Mesenteric fat pad (tissue), 1 donor: ENCODE results near the gene RABEP1. TPM values are rescaled to one million over a fixed set of nuclear protein-coding genes. Genes with fewer than 3 reads are reported as not detected.

Source experiments
- DNase-seq: peaks from one replicate; pipeline ENCODE4 v3.0.0-alpha.2; 2020; ENCODE audit warnings: low spot score
- total RNA-seq: library from RNA; stranded (reverse); fragmentation: NEBNext Ultra II Directional; extraction: Animal tissue kit (Norgen Biotek cat#: 25700); gene quantifications from one replicate; pipeline ENCODE4 v1.2.1, GENCODE V29; 2021
- donor health status: DM: yes; HTN: yes; CAD: no.

The RABEP1 gene
- total RNA-seq, 1 donor from 2014 or later = 65.7 TPM

DNA sequence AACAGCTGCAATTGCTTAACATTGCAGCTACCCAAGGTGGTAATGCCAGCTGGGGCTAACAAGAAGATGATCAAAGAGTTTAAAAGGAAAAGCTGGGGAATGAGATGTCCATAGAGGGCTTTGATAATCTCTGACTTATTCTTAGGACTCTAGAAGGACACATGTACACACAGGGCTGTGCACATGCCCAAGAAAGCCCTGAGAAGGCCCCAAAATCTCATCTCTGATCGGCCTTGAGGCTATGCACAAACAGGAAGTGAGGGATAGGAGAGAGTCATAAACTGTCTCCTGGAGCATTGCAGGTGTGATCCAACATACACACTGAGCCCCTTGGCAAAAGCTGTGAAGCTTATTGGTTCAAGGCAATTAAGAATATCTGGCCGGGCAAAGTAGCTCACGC is 17.2 kb upstream of the RABEP1 start:
- DNase-seq = no peak

DNA sequence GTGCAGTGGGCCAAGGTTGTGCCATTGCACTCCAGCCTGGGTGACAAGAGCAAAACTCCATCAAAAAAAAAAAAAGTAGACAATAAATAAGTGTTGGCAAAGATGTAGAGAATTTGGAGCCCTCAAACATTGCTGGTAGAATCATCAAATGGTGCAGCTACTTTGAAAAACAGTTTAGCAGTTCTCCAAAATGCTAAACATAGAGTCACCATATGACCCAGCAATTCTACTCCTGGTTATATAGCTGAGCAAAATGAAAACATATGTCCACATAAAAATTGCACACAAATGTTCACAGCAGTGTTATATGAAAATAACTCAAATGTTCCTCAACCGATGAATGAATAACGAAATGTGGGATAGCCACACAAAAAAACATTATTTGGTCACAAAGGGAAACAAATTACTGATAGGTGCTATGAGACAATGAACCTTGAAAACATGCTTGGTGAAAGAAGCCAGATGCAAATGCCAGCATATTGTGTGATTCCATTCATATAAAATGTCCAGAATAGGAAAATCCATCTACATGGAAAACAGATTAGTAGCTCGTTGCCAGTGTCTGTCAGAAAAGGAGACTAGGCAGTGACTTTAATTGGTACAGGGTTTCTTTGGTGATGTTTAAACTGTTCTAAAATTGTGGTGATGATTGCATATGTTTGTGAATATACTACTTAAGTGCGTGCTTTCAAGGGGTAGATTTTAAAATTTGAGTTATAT is 12.7 kb upstream of the RABEP1 start:
- DNase-seq = no peak

DNA sequence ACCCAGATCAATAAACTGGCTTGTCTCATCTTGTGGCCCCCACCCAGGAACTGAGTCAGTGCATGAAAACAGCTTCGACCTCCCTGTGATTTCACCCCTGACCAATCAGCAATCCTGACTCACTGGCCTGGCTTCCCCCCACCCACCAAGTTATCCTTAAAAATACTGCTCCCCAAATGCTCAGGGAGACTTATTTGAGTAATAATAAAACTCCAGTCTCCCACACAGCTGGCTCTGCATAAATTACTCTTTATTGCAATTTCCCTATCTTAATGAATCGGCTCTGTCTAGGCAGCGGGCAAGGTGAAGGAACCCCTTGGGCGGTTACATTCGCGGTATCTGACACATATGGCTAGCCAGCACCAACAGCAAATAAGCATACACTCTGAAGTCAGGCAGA is 9.8 kb upstream of the RABEP1 start:
- no peak for DNase-seq

DNA sequence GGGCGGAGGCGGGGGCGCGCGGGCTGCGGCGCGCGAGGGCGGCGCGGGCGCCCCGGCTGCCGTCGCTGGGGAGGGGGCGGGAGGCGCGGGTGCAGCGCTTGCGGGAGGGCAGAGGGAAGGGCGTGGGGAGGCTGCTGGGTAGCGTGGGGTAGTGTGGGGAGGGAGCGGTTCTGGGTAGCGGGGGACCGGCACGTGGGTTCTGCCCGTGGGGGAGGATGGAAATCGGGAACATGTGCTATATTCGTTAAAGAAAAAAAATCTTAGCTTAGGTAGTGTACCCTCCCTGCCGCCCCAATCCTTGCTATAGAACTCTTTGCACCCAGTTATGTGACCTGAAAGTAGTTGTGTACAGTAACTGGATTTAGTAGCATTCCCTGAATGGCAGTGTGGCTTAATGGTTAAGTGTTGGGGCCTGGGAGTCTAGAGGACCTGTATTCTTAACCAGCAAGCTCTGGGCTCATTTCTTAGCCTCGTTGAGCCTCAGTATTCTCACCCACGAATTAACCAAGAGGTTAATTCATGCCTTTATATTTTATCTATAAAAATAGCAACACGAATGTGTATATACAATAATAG is 646 bp downstream of the RABEP1 start:
- DNase-seq = no peak

DNA sequence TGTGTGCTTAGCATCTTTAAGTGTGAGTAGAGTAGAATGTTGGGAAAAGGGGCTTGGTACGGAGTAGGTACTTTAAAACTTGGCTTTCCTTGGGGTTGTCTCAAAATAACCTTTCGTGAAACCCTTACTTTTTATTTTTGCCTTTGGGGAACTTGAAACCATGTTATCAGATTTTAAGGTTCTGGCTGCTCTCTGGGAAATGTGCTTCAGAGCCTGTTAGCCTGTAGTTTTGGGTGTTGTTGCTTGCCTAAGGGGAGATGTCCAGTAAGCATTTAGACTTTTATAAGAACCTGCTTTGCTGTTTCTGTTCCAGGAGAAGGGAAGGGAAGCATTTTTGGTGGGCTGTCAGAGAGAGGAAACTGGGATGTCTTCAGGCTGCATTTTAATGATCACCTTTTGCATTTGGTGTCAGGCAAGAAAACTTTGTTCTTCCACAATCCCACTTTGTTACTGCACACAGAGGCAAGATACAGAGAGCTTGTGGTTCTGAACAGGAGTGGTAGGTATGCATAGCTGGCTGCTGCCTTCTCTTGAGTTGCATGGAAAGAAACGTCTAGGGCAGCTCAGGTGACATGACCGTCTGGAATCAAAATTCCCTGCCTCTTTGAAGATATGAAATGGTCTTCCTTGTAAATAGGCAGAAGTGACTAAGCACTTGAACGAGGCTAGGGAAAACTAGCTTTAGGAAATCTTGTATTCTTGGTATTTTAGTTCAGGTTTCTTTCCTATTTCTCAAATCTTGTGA is 1.7 kb downstream of the RABEP1 start:
- DNase-seq = no peak

DNA sequence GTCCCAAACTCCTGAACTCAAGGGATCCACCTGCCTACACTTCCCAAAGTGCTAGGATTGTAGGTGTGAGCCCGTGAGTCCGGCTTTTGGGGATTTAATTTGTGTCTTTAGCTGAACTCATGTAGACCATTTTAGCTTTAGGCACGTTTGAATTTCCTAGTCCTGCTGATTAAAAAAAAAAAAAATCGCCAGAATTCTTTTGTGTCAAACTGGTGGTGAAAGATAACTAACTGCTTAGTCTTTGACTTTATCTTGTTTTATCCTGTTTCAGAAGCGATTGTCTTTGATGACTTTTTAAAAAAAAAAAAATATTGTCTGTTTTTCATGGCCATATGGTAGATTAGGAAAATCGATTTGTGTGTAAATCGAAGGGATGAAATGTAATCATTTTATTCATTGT is 2.6 kb downstream of the RABEP1 start:
- no peak for DNase-seq

DNA sequence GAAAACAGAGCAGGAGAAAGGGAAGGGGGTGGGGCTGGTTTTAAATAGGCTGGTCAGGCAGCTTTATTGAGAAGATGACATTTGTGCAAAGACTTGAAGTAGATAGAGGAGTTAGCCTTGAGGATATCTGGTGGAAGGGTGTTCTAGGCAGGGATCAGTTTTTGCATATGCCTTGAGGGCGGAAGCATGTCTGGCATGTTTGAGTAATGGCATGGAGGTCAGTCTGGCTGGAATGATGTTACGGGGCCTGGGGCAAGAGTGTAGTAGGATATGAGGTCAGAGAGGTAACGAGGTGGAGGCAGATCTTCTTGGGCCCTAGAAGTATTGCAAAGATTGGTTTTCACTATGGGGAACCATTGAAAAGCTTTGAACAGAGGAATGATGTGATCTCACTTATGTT is 4.8 kb downstream of the RABEP1 start:
- DNase-seq = no peak

DNA sequence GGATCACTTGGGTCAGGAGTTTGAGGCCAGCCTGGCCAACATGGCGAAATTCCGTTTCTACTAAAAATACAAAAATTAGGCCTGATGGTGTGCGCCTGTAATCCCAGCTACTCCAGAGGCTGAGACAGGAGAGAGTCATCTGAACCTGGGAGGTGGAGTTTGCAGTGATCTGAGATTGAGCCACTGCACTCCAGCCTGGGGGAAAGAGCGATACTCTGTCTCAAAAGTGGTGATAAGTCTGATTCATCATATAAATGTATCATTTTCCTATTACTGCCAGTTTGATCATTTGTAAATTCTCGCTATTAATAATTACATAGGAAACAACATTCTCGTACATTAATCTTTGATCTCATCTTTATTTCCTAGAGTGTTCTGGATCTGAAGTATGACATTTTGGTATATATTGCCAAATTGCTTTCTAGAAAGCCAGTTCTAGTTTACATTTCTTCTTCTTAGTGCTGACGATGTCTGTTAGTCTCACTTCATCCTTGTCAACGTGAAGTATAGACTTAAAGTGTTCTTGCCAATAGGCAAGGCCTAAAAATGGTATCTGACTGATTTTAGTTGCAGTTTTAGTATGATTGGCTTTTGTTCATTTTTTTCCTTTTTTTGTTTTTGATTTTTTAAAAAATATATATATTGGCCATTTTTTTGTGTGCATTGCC is 9.7 kb downstream of the RABEP1 start:
- DNase-seq = no peak

DNA sequence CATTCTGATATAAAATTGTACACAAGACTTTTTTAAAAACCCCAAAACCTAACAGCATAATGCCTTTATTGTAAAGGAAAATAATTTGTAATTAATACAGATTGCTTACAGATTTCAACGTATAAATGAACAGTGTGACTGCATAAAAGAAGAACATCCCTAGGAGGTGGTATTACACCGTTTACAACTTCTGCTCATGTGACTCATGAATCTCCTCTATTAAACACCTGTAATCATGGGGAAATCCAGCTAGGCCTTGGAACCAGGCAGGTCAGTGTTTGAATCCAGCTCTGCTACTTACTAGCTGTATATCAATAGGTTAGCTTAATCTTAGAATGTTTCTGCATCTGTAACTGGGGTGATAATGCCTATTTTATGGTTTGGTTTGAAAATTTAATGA is 15.2 kb downstream of the RABEP1 start:
- no peak for DNase-seq

DNA sequence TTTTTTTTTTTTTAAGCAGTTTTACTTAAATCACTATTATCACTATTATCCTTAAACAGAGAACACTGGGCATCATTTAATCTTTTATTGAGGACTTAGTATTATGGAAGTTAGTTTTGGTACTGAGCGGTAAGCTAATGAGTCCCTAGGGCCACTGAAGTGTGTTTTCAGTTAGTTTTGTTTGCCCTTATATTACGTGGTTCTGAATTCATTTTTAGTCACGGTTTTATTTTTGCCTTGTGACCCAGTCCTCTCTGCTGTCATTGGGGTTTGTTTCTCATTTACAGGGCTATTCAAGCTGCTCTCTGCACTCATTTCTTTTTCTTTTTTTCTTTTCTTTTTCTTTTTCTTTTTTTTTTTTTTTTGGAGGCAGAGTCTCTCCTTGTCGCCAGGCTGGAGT is 17.3 kb downstream of the RABEP1 start:
- DNase-seq = no peak

DNA sequence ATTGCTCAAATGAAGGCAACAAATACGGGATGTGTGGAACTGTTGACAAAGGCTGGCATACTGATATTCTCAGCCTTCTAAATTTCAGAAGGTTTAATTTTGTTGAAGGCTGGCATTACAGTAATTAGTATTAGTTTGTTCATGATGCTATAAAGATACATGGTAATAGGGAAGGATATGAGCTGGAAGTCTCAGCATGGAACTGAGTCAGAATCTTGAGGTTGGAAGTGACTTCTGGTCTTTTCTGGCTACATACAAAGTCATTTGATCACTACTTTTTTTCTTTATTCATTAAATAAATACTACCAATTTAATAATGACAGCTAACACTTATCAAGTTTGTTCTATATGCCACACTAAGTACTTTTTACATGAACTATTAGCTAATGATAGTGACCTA is 22.6 kb downstream of the RABEP1 start:
- DNase-seq = no peak

DNA sequence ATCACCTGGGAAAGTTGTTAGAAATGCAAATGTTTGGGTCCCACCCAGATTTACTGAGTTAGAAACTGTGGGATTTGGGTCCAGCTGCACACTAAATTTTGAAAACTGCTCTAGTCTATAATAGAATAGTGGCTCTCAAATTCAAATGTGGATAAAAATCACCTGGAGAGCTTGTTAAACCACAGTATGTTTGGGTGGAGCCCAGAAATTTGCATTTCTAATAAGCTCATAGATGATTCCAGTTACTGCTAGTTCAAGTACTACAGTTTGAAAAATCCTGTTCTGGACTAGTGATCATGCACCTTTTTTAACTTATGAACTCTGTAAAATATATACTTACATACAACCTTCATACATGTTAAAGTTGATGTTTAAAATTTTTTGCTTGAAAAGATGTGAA is 27.8 kb downstream of the RABEP1 start:
- no peak for DNase-seq

DNA sequence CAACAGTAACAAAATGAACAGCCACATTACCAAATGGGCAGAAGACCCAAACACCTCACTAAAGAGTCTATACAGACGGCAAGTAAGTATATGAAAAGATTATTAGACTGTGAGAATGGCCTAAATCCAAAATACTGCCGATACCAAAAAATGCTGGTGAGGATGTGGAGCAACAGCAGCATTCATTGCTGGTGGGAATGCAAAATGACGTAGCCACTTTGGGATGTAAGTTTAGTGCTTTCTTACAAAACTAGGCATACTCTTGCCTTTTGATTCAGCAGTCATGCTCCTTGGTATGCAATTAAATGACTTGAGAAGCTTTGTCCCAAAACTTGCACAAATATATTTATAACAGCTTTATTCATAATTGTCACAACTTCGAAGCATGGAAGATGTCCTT is 43.8 kb downstream of the RABEP1 start:
- no peak for DNase-seq

DNA sequence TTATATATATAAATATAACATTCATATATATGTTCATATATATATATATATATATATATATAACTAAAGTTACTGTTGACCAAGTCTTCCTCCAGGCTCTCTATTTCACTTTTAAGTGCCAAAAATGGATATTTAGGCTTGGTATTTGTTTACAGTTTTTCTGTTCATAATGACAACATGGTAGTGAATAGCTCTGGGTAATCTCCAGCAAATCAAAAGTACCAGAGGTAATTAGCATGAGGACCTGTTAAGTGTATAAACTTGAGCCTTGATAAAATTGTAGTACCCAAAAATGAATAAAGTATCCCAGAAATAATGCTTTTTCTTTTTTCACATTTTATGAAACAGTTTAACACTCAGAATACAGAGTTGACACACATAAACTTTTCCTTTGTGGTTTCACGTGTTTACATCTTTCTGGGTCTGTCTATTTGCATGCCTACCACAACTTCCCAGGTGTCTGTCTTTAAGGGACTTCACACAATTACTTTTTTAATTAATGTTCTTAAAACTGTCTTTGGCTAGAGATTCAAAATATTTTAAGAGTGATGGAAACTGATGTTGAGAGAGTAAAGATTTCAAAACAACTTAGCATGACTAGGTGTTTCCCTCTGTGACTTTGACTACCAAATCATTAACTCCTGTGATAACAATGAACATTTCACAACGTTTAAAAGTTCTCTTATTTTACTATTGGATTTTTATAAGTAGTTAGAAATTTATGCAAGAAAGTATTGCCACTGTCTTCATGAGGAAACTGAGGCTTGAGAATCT is 47.9 kb downstream of the RABEP1 start:
- DNase-seq = no peak

DNA sequence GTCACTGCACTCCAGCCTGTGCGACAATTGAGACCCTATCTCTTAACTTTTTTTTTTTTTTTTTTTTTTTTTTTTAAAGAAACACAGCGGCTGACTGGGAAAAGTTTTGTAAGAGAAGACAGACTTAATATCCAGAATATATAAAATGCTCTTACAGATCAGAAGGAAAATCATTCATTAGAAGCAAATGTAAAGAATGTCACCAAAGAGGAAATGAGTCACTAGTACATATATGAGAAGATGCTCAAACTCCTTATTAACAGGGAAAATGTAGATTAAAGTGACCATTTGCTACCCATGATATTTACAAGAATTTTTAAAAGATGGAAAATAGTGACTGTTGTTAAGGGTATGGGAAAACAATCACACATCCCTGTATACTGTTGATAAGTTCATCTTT is 48.9 kb downstream of the RABEP1 start:
- DNase-seq = no peak

DNA sequence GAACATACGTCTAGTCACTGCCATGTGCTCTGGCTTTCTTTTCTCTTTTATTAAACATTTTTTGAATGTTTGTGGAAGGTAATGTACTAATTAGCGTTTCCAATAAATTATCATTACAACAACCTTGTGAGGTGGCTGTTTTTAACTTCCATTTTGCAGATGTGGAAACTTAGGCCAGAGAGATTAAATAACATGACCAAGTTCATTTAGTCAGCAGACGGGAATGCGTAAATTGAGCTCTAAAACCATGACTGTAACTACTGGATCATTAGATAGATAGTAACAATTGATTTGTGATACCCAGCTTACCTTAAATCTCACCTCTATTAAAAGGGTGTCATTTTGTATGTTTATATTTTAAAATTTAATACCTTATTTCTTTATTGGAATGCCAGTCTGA is 49.4 kb downstream of the RABEP1 start:
- no peak for DNase-seq

DNA sequence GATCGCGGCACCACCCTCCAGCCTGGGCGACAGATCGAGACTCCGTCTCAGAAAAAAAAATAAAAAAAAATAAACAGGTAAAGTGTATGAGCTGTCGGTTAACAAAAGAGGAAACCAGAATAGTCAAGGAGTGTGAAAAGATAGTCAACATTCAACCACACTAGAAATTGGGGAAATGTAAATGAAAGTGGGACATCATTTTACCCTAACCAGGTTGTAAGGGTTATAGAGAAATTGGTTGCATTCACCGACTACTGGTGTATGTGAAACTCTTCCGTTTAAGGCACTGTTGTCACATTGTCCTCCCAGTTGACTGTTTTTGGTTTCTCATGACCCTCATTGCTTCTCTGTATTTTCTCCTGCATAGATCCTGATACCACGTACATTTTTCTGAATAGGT is 62.8 kb downstream of the RABEP1 start:
- DNase-seq = no peak

DNA sequence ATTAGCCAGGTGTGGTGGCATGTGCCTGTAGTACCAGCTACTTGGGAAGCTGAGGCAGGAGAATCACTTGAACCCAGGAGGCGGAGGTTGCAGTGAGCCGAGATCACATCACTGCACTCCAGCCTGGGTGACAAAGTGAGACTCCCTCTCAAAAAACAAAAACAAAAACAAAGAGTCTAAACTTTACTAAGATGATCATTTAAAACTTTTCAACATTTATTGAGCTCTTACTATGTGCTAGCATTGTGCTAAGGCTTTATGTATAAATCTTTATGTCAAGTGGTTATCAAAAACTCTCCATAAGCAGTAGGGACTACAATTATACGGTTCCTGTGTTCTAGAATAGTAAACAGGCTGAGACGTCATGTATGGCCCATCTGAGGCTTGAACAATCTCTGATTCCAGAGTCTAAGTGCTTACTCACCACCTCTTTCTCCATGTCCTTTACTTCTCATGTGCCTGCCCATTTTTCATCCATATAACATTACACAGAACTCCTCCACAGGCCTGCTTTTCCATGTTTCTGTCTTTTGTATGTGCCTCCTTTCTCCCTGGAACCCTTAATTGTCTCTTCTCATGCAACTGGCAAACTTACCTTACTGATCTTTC is 70.7 kb downstream of the RABEP1 start:
- no peak for DNase-seq

DNA sequence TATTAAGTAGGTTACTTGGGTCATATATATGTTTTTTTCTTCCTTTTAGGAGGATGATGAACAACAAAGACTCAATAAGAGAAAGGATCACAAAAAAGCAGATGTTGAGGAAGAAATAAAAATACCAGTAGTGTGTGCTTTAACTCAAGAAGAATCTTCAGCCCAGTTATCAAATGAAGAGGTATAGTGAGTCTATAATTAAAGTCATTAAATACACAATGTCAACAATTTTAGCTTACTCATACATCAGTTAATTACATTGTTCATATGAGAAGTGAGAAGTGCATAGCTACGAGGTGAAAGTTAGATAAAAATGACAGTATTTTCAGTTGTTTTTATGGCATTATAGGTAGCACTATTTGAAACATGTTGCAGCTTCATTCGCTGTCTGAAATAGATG is 72.2 kb downstream of the RABEP1 start:
- DNase-seq = no peak

DNA sequence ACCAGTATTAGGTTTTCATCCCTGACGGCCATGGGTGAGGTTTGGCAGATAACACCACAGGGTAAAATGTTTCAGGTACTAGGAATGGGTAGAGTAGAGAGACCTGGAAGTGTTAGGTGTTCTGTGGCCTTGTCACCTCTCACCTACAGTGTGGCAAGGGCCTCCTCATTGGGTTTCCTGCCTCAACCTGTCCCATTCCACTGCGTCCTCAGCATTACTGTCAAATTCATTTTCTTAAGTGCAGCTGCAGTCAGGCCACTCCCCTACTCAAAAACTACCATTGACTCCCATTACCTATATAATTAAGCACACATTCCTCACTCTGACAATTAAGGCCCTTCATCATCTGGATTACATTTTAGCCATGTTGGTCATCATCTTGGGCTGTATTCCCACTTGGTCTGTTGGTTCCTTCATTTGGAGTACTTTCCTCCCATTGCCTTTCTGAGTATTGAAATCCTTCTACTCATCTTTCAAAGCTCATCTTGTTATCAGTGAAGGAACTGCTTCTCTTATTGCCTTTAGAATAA is 72.9 kb downstream of the RABEP1 start:
- no peak for DNase-seq
